ENCODE data around the gene NR2C2. TPM values are rescaled to one million over a fixed set of nuclear protein-coding genes. Genes with fewer than 3 reads are reported as not detected.

Gene NR2C2
- total and polyA plus RNA-seq, 10 of the 15 experiments (the other 5 are each of a cell fraction or from before 2014, with no cell fraction given) = 2.7 to 30.3 (median 18.3) TPM

- intact Hi-C loops (cut with micrococcal nuclease; ENCODE audit: unreplicated experiment) = no loop called here
- no peak overlapping the region for H3K27ac ChIP-seq (ENCODE audit: control insufficient read depth, insufficient read depth)
- DNase-seq (ENCODE audit: low read depth, low spot score) (no peak), FAIRE-seq (no peak), ATAC-seq (no peak)
- TF ChIP-seq NKRF (conservative IDR thresholded peaks at IDR 0.05) (no peak), HDAC6 (IDR thresholded peaks at IDR 0.05; ENCODE audit: unreplicated experiment) (no peak), ZNF622 (IDR thresholded peaks at IDR 0.05) (no peak), CTCF (IDR thresholded peaks at IDR 0.05 in 2 of 3, conservative IDR thresholded peaks at IDR 0.05 in 1 of 3; ENCODE audit: control insufficient read depth in 2 of 3, extremely low read depth in 1 of 3, insufficient read depth in 1 of 3, low read depth in 3 of 3, low read length in 3 of 3) (no peak), KAT2A (conservative IDR thresholded peaks at IDR 0.05; ENCODE audit: control insufficient read depth, low read depth, low read length) (no peak), SMAD1 (IDR thresholded peaks at IDR 0.05; ENCODE audit: low read depth, partially characterized antibody) (no peak)
- TF ChIP-seq, protein P1, sequence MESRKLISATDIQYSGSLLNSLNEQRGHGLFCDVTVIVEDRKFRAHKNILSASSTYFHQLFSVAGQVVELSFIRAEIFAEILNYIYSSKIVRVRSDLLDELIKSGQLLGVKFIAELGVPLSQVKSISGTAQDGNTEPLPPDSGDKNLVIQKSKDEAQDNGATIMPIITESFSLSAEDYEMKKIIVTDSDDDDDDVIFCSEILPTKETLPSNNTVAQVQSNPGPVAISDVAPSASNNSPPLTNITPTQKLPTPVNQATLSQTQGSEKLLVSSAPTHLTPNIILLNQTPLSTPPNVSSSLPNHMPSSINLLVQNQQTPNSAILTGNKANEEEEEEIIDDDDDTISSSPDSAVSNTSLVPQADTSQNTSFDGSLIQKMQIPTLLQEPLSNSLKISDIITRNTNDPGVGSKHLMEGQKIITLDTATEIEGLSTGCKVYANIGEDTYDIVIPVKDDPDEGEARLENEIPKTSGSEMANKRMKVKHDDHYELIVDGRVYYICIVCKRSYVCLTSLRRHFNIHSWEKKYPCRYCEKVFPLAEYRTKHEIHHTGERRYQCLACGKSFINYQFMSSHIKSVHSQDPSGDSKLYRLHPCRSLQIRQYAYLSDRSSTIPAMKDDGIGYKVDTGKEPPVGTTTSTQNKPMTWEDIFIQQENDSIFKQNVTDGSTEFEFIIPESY (IDR thresholded peaks at IDR 0.05) = no peak
- no peaks in the 10 kb centered on the region for H3K4me1 ChIP-seq (ENCODE audit: control insufficient read depth, insufficient read depth, low read length)
- POLR2A ChIA-PET = interaction anchor here (1.2 kb wide), 1 partner anchor 74 kb away, joined by 3 read pairs; the partner anchor contains the start of gene MRPS25
- no peak overlapping the region for H2AFZ ChIP-seq (ENCODE audit: control insufficient read depth, low read depth, low read length)
- CTCF ChIA-PET = no interaction called here
- no peak overlapping the region for H3K9ac ChIP-seq (ENCODE audit: control insufficient read depth, insufficient read depth, low read length)
- RAD21 ChIA-PET (ENCODE audit: unreplicated experiment) = no interaction called here
- H3K79me2 ChIP-seq (ENCODE audit: control insufficient read depth, insufficient read depth, low read length) = peaks cover 11% of the 10 kb centered on the region
- no peaks in the 10 kb centered on the region for H3K9me3 ChIP-seq (replicated peaks; ENCODE audit: control insufficient read depth, insufficient read depth, low read length)
- BruUV-seq (replicated peaks) = no TSS peak
- SMC1A ChIA-PET (ENCODE audit: uncharacterized antibody, unreplicated experiment) = interaction anchor here (1.0 to 2.7 kb wide), 4 partner anchors 18 to 60 kb away, joined by 3 to 9 read pairs (median 4); no protein-coding TSS in a partner anchor
- H4K20me1 ChIP-seq (ENCODE audit: control insufficient read depth, insufficient read depth) = no peaks in the 10 kb centered on the region
- in situ Hi-C loops (cut with MboI) = no loop called here
- no peaks in the 10 kb centered on the region; a peak in 1 of 4 replicates for H3K36me3 ChIP-seq (ENCODE audit: control insufficient read depth in 2 of 2, insufficient read depth in 2 of 2, low read length in 1 of 2)
- no peak overlapping the region for H3K4me3 ChIP-seq
- 96% methylated on average over 1 of the region's 1 CpG for WGBS (ENCODE audit: insufficient coverage, insufficient replicate concordance, low lambda C conversion rate, missing lambda C conversion rate)
- H3K27me3 ChIP-seq (replicated peaks in 1 of 2; ENCODE audit: control insufficient read depth in 2 of 2, insufficient read depth in 2 of 2, low read length in 1 of 2) = no peaks in the 10 kb centered on the region
- H3K4me2 ChIP-seq (ENCODE audit: control insufficient read depth, insufficient read depth) = no peak overlapping the region
Measured at GRCh38 chr3:14991151-14991742, 43.9 kb downstream of the NR2C2 start.
